Endodermal cell (in vitro differentiated cells): ENCODE results near the gene PITX2. TPM values are rescaled to one million over a fixed set of nuclear protein-coding genes. Genes with fewer than 3 reads are reported as not detected.
A peak's percentile ranks its signal among the peaks of the same experiment; 100 is the strongest.

Source experiments
- DNase-seq: peaks from one replicate; pipeline ENCODE4 v3.0.0-alpha.2; 2017
- H3K27ac ChIP-seq: 2 replicates; pipeline ENCODE4 v1.5.1; 2013; ENCODE audit warnings: mild to moderate bottlenecking, low read depth, low read length, moderate library complexity
- H3K27me3 ChIP-seq: 2 replicates; pipeline ENCODE4 v1.6.1; 2013; ENCODE audit warnings: mild to moderate bottlenecking, low read length, moderate library complexity; ENCODE audit not compliant: insufficient read depth, control insufficient read depth, poor library complexity, severe bottlenecking
- H3K36me3 ChIP-seq: 2 replicates; pipeline ENCODE4 v1.7.0; 2013; ENCODE audit warnings: mild to moderate bottlenecking, low read length, moderate library complexity; ENCODE audit not compliant: control insufficient read depth, insufficient read depth
- H3K4me1 ChIP-seq: one replicate; pipeline ENCODE4 v1.7.0; 2013; ENCODE audit warnings: low read length; ENCODE audit not compliant: control insufficient read depth, insufficient read depth
- H3K4me3 ChIP-seq: 2 replicates; pipeline ENCODE4 v1.5.1; 2013; ENCODE audit warnings: mild to moderate bottlenecking, low read length, moderate library complexity
- H3K9ac ChIP-seq: 2 replicates; pipeline ENCODE4 v1.6.1; 2013; ENCODE audit warnings: mild to moderate bottlenecking, low read length, moderate library complexity; ENCODE audit not compliant: poor library complexity, severe bottlenecking; ENCODE audit errors: extremely low read depth
- H3K9me3 ChIP-seq: 2 replicates; pipeline ENCODE4 v1.6.1; 2013; ENCODE audit warnings: mild to moderate bottlenecking, low read length, moderate library complexity; ENCODE audit not compliant: control insufficient read depth
- H3K27ac Mint-ChIP-seq: 2 replicates; pipeline ENCODE4 v1.8.0; 2020; ENCODE audit warnings: mixed read lengths
- H3K27me3 Mint-ChIP-seq: 2 replicates; pipeline ENCODE4 v1.8.0; 2021; ENCODE audit warnings: mild to moderate bottlenecking, mixed read lengths; ENCODE audit not compliant: insufficient read depth
- H3K36me3 Mint-ChIP-seq: 2 replicates; pipeline ENCODE4 v1.8.0; 2020; ENCODE audit warnings: low read depth, mixed read lengths
- H3K4me1 Mint-ChIP-seq: 2 replicates; pipeline ENCODE4 v1.8.0; 2020; ENCODE audit warnings: mixed read lengths
- H3K4me3 Mint-ChIP-seq: 2 replicates; pipeline ENCODE4 v1.8.0; 2020; ENCODE audit warnings: mild to moderate bottlenecking, moderate library complexity, mixed read lengths
- H3K9me3 Mint-ChIP-seq: 2 replicates; pipeline ENCODE4 v1.8.0; 2020; ENCODE audit warnings: mild to moderate bottlenecking, mixed read lengths
- WGBS, 2 experiments: methylation state at CpG; one replicate each; pipeline versions ENCODE4 v1.1.5 to v1.1.7; 2013; ENCODE audit warnings: missing lambda C conversion rate in 2 of 2, mixed read lengths in 1 of 2; ENCODE audit not compliant: insufficient coverage in 1 of 2, insufficient read length in 1 of 2; 5-methylcytosine and 5-hydroxymethylcytosine counted together
- total RNA-seq, 2 donors: library from RNA; stranded (reverse); fragmentation: NEBNext Ultra II Directional in 1 of 2; extraction: Animal tissue kit (Norgen Biotek cat#: 25700) in 1 of 2; gene quantifications; 2 replicates in 1 of 2; 3 replicates in 1 of 2; pipeline ENCODE4 v1.2.1, GENCODE V29; 2021
- TF ChIP-seq, protein P1 (sequence below): fragments of 200-600 bp; sonication (generic); conservative IDR thresholded peaks from 2 replicates; pipeline ENCODE4 v1.5.0; 2021; ENCODE audit warnings: antibody characterized with exemption, mild to moderate bottlenecking

The PITX2 gene
- total RNA-seq, 2 donors from 2014 or later = 28.8 to 32.7 TPM

DNA sequence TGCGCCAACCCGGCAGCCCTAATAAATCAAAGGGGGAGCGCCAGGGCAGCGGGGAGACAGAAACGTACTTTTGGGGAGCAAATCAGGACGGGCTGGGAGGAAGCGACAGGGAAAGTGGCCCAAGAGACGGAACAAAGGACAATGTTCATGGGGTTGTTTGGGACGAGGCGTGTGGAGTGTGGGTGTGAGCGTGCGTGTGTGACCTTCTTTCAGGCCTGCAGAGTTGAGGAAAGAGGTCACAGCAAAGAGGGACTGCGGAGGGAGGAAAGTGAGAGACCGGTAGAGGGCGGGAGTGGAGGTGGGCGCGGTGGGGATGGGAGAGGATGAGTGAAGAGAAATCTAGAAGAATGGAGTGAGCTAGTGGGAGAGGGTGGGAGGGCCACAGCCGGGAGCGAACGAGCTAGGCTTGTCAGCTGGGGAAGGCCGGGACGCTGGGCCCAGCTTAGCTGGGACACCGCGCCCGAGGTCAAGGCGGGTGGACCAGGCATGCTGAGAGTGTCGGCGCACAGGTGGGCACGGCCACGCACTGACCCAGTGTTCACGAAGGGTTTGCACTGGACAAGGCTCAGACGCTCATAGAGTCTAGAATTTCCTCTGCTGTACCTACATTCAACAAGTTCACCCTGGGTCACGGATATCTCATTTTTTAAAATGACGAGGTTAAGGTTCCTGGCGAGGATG is 14.7 kb upstream of the PITX2 start:
- peak overlapping the region; percentile 64 for H3K9ac ChIP-seq
- Mint-ChIP-seq H3K36me3 (no peaks in the 10 kb centered on the region), H3K4me1 (peaks cover 55% of the 10 kb centered on the region), H3K9me3 (no peaks in the 10 kb centered on the region), H3K27ac (peak overlapping the region; percentile 76), H3K27me3 (peaks cover 87% of the 10 kb centered on the region), H3K4me3 (peak overlapping the region; percentile 78)
- H3K27ac ChIP-seq = no peak overlapping the region
- H3K36me3 ChIP-seq = no peaks in the 10 kb centered on the region
- TF ChIP-seq, protein P1, sequence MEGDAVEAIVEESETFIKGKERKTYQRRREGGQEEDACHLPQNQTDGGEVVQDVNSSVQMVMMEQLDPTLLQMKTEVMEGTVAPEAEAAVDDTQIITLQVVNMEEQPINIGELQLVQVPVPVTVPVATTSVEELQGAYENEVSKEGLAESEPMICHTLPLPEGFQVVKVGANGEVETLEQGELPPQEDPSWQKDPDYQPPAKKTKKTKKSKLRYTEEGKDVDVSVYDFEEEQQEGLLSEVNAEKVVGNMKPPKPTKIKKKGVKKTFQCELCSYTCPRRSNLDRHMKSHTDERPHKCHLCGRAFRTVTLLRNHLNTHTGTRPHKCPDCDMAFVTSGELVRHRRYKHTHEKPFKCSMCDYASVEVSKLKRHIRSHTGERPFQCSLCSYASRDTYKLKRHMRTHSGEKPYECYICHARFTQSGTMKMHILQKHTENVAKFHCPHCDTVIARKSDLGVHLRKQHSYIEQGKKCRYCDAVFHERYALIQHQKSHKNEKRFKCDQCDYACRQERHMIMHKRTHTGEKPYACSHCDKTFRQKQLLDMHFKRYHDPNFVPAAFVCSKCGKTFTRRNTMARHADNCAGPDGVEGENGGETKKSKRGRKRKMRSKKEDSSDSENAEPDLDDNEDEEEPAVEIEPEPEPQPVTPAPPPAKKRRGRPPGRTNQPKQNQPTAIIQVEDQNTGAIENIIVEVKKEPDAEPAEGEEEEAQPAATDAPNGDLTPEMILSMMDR = peak; percentile 67
- H3K27me3 ChIP-seq = peaks cover 88% of the 10 kb centered on the region
- peak; percentile 88 for DNase-seq
- WGBS, 2 experiments = 1 to 2% methylated on average over 21 to 35 of the region's 35 CpGs
- H3K4me3 ChIP-seq = peak overlapping the region; percentile 82
- H3K4me1 ChIP-seq = peaks cover 7% of the 10 kb centered on the region
- H3K9me3 ChIP-seq = no peaks in the 10 kb centered on the region

DNA sequence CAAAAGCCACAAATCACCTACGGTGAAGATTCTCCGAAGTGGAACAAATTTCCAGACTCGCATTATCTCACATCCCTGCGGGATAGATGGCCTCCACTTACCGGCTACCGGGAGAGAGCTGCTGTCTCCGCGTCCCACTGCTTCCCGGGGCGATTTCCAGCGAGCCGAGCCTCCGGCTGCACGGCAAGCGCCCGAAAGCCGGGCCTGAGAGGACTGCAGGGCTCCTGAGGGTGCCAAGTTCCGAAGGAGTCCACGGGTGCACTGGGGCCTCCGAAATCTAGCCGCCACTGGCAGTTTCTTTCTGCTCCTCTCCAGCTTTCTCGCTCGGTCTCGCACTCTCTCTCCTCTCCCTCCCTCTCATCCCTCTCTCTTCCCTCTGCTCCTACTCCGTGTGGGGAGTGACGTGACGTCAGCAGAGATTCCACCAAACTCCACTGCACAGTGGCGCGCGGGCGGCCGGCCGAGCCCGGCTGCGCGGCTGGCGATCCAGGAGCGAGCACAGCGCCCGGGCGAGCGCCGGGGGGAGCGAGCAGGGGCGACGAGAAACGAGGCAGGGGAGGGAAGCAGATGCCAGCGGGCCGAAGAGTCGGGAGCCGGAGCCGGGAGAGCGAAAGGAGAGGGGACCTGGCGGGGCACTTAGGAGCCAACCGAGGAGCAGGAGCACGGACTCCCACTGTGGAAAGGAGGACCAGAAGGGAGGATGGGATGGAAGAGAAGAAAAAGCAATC is 14.0 kb upstream of the PITX2 start:
- no peaks in the 10 kb centered on the region for H3K9me3 Mint-ChIP-seq
- peak overlapping the region; percentile 64 for H3K9ac ChIP-seq
- peak overlapping the region; percentile 82 for H3K4me3 ChIP-seq
- H3K27ac Mint-ChIP-seq = peak overlapping the region; percentile 76
- peaks cover 86% of the 10 kb centered on the region for H3K27me3 ChIP-seq
- H3K36me3 Mint-ChIP-seq = no peaks in the 10 kb centered on the region
- 0% methylated on average over 16 to 56 of the region's 56 CpGs for WGBS, 2 experiments
- no peaks in the 10 kb centered on the region for H3K9me3 ChIP-seq
- H3K27me3 Mint-ChIP-seq = peaks cover 85% of the 10 kb centered on the region
- no peaks in the 10 kb centered on the region for H3K36me3 ChIP-seq
- peak; percentile 88 for DNase-seq
- TF ChIP-seq, protein P1 = no peak
- H3K4me1 ChIP-seq = peaks cover 7% of the 10 kb centered on the region
- H3K27ac ChIP-seq = no peak overlapping the region
- peaks cover 53% of the 10 kb centered on the region for H3K4me1 Mint-ChIP-seq
- H3K4me3 Mint-ChIP-seq = peak overlapping the region; percentile 78

DNA sequence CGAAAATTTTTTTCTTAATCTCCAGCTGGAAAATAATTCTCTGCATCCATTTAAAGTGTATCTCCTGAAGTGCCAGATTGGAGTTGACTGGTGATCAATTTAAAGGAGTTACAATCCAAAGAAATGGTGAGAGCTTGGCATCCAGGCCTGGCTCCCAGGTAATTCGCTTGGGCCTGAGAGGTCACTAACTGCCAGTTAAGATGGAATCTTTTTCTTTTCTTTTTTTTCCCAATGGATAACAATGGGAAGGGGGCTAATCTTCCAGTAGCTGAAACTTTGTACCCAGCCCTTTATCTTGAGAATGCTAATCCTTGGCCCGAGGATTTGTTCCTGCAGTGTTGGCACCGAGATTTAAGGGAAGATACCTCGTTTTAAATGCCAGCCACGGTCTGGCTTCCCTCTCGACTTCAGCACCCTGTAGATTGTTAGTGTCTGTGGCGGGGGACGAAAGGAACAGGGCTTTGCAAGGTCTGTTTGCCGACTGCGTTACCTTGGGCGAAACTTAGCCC is 13.3 kb upstream of the PITX2 start:
- peak overlapping the region; percentile 82 for H3K4me3 ChIP-seq
- Mint-ChIP-seq H3K36me3 (no peaks in the 10 kb centered on the region), H3K9me3 (no peaks in the 10 kb centered on the region), H3K27me3 (peaks cover 84% of the 10 kb centered on the region), H3K4me3 (peak overlapping the region; percentile 78), H3K27ac (peak overlapping the region; percentile 76), H3K4me1 (peaks cover 50% of the 10 kb centered on the region)
- H3K4me1 ChIP-seq = peaks cover 7% of the 10 kb centered on the region
- peak overlapping the region; percentile 64 for H3K9ac ChIP-seq
- TF ChIP-seq, protein P1 = no peak
- no peaks in the 10 kb centered on the region for H3K36me3 ChIP-seq
- WGBS, 2 experiments = 0 to 1% methylated on average over 7 to 12 of the region's 12 CpGs
- no peak overlapping the region for H3K27ac ChIP-seq
- peaks cover 80% of the 10 kb centered on the region for H3K27me3 ChIP-seq
- H3K9me3 ChIP-seq = no peaks in the 10 kb centered on the region
- no peak for DNase-seq
